ENCODE data around the gene EIF3D. TPM values are rescaled to one million over a fixed set of nuclear protein-coding genes. Genes with fewer than 3 reads are reported as not detected.

Gene EIF3D
- total RNA-seq, 1 experiment from 2014 or later: 306 TPM

- H3K9ac ChIP-seq (ENCODE audit: low read length): peak overlapping the region; percentile 2; the same call in 1 of the 2 replicates
- DNase-seq (ENCODE audit: low read depth, low spot score) (peak; percentile 35), ATAC-seq (peak; percentile 61)
- no peaks in the 10 kb centered on the region for H3K36me3 ChIP-seq (ENCODE audit: control insufficient read depth in 1 of 2, insufficient read depth in 2 of 2, low read length in 2 of 2)
- peaks cover 5% of the 10 kb centered on the region; the same call in 1 of the 2 replicates for H3K27me3 ChIP-seq (ENCODE audit: insufficient read depth, low read length)
- H2AFZ ChIP-seq (ENCODE audit: low read depth, low read length, poor library complexity, severe bottlenecking): peak overlapping the region; percentile 81
- TF ChIP-seq FOSL1 (IDR thresholded peaks at IDR 0.05; ENCODE audit: low read depth) (peak; percentile 52), JUND (IDR thresholded peaks at IDR 0.05) (peak; percentile 49; the same call in 1 of the 2 replicates), SP1 (IDR thresholded peaks at IDR 0.05; ENCODE audit: low read depth) (0 out of 2 replicates have a peak, but pooled peaks have one; percentile 23)
- TF ChIP-seq, protein P1, sequence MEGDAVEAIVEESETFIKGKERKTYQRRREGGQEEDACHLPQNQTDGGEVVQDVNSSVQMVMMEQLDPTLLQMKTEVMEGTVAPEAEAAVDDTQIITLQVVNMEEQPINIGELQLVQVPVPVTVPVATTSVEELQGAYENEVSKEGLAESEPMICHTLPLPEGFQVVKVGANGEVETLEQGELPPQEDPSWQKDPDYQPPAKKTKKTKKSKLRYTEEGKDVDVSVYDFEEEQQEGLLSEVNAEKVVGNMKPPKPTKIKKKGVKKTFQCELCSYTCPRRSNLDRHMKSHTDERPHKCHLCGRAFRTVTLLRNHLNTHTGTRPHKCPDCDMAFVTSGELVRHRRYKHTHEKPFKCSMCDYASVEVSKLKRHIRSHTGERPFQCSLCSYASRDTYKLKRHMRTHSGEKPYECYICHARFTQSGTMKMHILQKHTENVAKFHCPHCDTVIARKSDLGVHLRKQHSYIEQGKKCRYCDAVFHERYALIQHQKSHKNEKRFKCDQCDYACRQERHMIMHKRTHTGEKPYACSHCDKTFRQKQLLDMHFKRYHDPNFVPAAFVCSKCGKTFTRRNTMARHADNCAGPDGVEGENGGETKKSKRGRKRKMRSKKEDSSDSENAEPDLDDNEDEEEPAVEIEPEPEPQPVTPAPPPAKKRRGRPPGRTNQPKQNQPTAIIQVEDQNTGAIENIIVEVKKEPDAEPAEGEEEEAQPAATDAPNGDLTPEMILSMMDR (IDR thresholded peaks at IDR 0.05 in 2 of 3, conservative IDR thresholded peaks at IDR 0.05 in 1 of 3; ENCODE audit: borderline replicate concordance in 1 of 3, insufficient read depth in 1 of 3, low read depth in 2 of 3, low read length in 2 of 3): no peak
- ChIA-PET CTCF (interaction anchor here (0.6 to 2.0 kb wide), 14 partner anchors 12 to 721 kb away, joined by 3 to 18 read pairs (median 4); partner anchors contain the start of gene IFT27), POLR2A (interaction anchor here (1.1 to 1.6 kb wide), 3 partner anchors 227 to 725 kb away, joined by 3 to 4 read pairs (median 4); partner anchors contain the start of gene IFT27), RAD21 (ENCODE audit: low non-redundant PET in 1 of 2, low total read pairs in 2 of 2, uncharacterized antibody in 2 of 2, unreplicated experiment in 2 of 2) (interaction anchor here (0.6 to 1.3 kb wide), 6 partner anchors 59 to 662 kb away, joined by 3 to 8 read pairs (median 3); partner anchors contain the start of gene IFT27 (in 1 of the 2))
- peaks cover 7 to 45% of the 10 kb centered on the region in 2 experiments for H3K4me1 ChIP-seq (ENCODE audit: control insufficient read depth in 1 of 2, insufficient read depth in 2 of 2, low read length in 2 of 2)
- H3K9me3 ChIP-seq (ENCODE audit: control insufficient read depth in 1 of 2, insufficient read depth in 1 of 2, low read depth in 1 of 2, low read length in 2 of 2): no peaks in the 10 kb centered on the region
- peak overlapping the region in 1 of 2 experiments; percentile 15; a peak in 1 of 4 replicates for H3K4me3 ChIP-seq (replicated peaks in 1 of 2; ENCODE audit: low read depth in 1 of 2, low read length in 2 of 2)
- H3K9me2 ChIP-seq (ENCODE audit: insufficient read depth): no peaks in the 10 kb centered on the region
- H3K4me2 ChIP-seq (ENCODE audit: low read length): peak overlapping the region; percentile 59
- no peaks in the 10 kb centered on the region for H3K79me2 ChIP-seq (ENCODE audit: insufficient read depth, low read length)
- H4K20me1 ChIP-seq (ENCODE audit: insufficient read depth): no peaks in the 10 kb centered on the region
- intact Hi-C loops (cut with micrococcal nuclease): loop anchor here (1.0 to 5.0 kb wide), 6 partner anchors 210 to 652 kb away; no protein-coding TSS in a partner anchor
- H3K27ac ChIP-seq (ENCODE audit: low read depth, low read length): no peak overlapping the region
- no TSS peak for BruUV-seq (replicated peaks)
Measured at GRCh38 chr22:36546932-36547331, 18.0 kb upstream of the EIF3D start.

Data from HCT116 (cell line).